HG02884 (cell line): Measurements from ENCODE around the gene DIO2.
A peak's percentile ranks its signal among the peaks of the same experiment; 100 is the strongest.

Source experiments
- ATAC-seq: cut with Tn5 transposase; IDR thresholded peaks from one replicate; pipeline ENCODE4 v1.9.1; 2021; ENCODE audit warnings: mild to moderate bottlenecking, moderate library complexity; ENCODE audit not compliant: unreplicated experiment

Gene DIO2

DNA sequence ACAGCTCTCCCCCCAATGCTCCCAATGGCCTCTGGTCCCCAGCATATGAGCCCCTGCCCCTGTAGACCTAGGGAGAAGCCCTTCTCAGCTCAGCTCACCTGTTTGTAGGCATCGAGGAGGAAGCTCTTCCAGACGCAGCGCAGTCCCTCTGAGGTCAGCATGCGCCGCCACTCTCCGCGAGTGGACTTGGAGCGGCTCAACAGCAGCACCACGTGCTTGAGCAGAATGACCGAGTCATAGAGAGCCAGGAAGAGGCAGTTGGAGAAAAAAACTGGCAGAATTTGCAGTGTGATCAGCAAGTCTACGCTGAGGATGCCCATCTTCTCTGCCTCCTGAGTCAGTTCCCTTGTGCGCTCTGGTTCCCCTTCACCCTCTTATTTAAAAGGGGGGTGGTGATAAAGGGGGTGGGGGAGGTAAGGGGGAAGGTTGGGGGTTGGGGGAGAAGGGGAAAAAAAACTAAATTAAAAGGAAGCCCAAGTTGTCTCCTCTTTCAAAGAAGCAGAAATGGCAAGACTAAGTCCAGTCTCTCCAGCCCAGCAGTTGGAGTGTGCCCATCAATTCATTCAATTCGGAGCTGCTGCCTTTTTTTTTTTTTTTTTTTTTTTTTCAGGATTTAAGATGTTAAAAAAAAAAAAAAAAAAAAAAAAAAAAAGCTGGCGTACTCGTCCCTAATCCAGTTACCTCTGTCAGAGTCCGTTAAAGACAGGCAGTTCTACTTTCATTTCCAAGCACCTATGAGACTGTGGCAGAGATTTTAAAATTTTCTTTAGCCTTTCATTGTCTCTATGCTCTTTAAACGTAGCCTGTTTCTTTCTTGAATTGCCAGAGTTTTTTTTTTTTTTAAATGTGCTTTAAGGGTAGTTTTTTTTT lies at the start of gene DIO2:
Gene DIO2, minus strand, starts transcription at position 352 of the 870 bp plus-strand sequence. Its CDS starts 32 bp downstream, at position 320.
- ATAC-seq, result no peak

DNA sequence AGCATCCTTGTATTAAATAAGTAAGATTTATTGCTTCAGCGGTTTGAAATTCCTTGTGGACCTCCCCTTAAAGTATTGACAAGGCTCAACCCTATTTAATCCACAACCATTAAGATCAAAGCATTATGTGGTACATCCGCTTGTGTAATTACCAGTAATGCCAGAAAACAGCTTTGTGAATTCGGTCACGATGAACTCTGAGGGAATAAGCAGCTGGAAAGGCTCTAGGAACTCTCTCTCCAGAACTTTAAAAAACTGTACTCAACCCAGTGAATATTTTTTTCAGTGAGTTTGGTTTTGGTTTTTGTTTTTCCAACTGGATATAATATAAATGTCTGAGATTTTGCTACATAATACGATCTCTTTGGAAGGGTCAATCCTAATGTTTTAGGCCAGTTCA lies 49.3 kb upstream of the DIO2 start:
- no peak for ATAC-seq

DNA sequence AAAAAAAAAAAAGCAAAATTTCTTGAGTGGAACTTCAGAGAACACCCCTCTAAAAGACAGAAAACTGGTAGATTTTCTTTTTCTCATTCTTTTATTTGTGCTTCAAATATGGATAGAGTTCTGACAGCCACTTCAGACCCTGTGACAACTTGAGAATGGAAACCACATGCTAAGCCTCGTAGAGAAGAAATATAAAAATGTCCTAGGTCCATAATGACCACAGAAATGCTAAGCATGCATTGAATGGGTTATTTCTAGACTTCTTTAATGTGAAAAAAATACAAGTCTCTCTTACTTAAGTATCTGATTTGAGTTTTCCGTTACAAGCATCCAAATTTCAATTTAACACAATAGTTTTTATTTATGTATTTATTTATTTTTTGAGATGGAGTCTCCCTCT lies 28.3 kb upstream of the DIO2 start:
- no peak for ATAC-seq

DNA sequence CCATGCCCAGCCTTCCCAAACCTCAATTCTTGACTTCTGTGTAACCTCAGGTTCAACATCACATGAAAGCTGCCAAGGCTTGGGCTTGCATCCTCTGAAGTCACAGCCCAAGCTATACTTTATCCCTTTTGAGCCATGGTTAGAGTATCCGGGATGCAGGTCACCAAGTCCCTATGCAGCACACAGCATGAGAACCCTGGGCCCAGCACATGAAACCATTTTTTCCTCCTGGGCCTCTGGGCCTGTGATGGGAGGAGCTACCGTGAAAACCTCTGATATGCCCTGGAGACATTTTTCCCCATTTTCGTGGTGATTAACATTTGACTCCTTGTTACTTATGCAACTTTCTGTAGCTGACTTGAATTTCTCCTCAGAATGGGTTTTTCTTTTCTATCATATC lies 25.8 kb upstream of the DIO2 start:
- no peak for ATAC-seq

DNA sequence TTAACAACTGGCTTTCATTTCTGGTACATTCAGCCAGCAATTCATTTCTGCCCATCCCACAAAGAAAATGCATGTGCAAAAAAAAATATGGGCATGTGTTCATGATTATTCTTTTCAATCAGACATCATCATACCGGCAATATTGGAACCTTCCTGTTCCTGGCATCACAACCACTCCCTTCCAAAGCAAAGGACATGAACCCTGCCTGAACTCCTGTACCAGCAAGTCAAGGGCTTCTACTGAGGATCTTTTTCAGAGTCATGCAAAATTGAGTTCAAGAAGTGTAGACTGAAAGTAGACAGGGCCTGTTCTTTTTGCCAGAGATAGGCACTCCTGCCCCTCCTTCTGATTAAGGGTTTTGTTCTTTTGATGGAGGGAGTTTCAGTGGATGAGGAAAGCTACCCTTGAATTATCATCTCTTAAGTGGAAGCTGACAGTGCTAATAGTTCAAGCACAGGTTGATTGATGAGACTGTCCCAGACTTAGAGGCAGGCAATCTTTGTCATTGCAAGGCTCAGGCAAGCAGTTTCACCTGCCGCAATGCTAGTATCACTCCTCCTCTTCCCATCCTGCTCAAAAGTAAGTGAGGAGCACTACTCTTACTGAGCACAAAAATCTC lies 22.3 kb upstream of the DIO2 start:
- no peak for ATAC-seq

DNA sequence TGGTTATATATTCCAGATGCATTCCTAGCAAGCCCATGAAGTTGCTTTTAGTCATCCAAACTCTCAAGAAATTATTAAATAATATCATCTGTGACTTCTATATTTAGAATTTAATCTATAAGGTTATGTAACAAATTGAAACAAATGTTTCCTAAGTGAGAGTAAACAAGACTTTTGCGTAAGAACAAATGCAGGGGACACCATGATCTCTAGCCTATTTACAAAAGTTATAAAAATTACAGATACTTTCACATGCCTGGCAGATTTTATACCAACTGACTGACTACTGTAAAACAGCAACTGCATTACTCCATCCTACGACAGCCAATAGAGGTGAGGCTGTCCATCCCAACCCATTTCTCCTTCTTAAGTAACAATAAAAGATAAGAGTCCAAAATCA lies 20.4 kb upstream of the DIO2 start:
- no peak for ATAC-seq

DNA sequence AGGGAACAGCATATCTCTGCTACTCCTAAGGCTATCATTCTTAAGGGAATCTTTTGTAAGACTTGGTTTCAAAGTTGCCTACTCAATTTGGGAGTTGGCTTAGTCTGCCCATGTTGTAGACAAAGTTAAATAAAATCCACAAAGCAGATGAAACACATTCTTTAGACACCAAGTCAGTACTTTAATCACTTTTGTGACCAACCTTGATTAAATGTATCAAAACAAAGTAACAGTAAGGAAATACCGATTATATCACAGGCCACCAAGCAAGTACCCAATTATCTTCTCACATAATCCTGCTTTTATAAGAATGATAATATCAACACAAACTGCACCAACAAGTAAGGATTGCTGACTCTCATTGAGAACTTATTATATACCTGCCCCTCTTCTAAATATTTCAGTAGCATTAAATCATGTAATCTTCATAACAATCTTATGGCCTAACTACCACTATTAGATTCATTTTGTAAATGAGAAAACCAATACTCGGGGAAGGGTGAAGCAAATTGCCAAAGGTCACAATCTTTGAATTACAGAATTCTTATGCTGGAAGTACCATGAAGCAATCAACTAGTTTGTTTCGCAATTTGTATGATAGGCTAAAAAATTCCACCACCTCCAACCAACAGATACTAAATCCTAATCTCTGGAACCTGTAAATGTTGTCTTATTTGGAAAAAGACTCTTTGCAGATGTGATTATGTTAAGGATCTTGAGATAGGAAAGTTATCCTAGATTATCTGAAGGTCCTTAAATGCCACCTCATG lies 12.6 kb upstream of the DIO2 start:
- no peak for ATAC-seq

DNA sequence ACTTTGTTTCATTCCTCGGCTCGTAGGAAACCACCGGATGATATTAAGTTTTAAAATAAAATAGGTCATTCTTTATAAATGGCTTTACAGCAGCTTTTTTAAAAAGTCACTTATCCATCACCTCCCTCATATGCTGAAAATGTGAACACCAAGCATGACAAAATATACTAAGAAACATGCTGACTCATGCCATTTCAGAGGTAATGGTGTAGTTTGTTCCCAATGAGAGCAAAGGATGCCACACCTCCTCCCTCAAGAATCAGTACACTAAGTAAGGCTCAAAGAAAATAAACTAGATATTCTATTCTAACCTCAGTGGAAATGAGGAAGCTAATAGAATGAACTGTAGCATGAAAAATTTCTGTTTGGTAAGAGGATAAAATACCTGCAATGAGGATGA lies 5.5 kb upstream of the DIO2 start:
- ATAC-seq, result no peak

DNA sequence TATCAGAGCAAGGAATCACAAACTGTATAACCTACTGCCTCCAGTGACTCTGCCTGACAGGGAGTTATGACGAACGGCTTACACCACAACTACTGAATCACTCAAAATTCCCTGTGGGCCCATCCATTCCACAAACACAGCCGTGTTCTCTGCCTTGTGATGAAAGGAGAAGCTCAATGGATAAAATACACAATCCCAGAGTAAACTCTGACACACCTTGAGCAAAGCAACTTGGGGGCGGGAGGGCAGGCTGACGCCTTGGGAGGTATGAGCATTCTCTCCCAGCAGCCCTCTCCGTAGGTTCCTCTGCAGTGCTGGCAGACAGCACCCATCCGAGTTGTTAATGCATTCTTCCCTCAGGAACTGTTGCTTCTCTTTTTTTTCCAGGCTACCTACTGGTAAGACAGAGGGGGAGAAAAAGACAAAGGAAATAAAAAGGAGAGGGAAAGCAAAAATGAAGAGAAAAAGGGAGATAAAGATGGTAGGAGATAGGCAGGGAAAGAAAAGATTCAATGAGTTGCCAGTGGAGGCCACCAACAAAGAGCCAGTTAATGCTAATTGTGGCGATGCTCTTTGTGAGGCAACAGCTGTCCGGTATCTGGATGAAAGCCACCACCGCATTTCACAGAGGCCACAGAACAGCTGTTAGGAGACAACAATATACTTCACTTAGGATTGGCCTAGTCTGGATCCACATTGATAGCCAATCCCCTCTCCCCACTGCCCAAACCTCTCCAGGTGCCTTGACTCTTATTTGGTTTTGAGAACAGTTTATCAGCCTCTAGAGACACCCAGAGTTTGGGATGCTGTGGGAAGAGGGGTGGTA lies 4.7 kb upstream of the DIO2 start:
- ATAC-seq, result no peak

DNA sequence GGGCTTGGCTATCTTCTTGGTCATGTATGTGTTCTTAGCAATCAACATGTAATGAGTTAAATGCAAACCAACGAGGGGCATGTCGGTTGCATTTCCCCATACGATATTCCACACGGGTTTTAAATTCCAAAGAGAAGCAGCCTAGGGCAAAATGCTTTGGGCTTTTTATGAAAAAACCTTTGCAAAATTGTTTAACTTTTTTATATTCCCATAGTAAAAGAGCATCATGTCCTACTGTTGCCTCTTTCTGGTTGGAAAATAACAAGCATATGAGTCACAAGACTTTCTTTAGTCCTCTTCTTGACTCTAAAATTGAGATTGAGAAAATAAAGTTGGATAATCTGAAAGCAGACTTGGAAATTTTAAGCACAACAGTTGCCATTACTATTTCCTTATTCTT lies 3.8 kb upstream of the DIO2 start:
- no peak for ATAC-seq

DNA sequence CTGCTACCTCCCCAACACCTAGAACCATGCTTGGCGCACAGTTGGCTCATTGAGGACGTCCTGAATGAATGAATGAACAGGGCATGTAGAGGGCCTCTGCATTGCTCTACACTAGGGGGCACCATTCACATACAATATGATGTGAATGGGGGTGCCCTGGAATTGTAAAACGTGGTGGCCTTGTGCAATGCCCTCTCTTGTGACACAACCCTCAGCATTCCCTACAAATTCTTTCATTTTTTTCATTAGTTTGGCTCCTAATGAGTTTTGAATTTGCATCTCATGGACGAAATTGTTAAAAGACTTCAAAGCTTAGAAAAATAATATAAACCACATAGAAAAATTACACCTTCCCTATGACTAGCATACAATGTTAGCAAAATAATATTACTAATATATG lies 2.3 kb upstream of the DIO2 start:
- peak; percentile 67 for ATAC-seq

DNA sequence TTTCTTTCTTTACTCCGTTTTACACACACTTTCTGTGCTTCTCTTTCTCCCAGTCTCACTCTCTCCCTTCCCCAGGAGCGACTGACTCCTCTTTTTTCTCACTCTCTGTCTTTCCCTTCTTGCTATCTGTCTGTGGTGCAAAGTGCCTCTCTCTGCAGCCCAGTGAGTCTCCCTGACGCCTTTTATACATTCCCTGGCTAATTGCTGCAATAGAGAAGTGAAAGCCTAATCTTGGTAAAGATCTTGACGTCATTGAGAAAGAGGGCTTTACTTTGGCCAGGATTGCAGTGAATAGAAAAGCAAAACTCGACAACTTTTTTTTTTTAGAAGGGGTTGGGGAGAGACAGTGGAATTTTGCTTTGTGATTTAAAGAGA lies 706 bp upstream of the DIO2 start:
- no peak for ATAC-seq

DNA sequence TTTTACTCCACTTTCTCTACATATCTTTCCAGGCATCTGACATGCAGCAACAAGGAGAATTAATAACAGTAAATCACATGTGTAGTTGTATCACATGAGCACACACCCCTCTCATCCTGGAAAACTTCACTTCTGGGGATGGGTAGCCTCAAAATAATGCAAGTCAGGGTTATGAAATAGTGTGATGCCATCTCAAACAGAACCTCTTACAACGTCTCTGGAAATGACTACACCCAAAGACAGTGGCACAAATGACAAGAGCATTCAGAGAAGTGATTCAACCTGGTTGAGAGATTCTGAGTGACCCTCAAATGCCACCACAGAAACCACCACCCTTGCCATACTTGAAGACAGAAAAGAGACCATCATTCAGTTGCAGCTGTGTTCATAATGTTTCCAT lies 2.8 kb downstream of the DIO2 start:
- ATAC-seq, result no peak

DNA sequence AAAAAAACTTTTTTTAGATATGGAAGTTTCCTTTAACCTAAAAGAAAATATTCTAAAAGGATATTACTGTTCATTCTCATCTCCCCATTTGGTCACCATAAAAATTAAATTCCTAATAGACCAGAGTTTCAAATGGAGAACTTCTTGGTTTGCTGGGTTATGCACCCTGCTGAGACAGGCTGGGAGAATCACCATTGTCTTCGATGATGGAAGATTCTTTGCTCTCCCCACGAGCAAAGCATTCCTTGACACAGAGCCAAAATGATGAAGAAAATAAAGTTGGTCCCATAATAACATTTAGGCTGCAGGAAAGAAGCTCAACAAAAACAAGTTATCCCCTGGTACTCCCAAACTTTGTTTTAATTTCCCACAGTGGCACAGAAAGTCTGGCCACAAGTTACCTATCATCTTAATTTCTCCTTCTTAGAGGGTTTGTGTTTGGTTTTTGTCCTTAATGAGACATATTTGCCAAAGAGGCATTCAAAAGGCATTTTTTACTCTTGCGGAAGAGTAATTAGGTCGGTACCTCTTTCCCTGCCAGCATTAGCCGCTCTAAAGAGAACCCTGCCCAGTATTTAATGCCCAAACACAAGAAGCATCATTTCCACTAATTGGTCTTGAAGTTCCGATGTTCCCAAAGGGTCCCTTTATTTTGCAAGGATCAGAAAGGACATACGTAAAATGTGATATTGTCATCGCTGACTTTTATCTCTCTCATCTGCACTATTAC lies 4.8 kb downstream of the DIO2 start:
- ATAC-seq, result no peak

DNA sequence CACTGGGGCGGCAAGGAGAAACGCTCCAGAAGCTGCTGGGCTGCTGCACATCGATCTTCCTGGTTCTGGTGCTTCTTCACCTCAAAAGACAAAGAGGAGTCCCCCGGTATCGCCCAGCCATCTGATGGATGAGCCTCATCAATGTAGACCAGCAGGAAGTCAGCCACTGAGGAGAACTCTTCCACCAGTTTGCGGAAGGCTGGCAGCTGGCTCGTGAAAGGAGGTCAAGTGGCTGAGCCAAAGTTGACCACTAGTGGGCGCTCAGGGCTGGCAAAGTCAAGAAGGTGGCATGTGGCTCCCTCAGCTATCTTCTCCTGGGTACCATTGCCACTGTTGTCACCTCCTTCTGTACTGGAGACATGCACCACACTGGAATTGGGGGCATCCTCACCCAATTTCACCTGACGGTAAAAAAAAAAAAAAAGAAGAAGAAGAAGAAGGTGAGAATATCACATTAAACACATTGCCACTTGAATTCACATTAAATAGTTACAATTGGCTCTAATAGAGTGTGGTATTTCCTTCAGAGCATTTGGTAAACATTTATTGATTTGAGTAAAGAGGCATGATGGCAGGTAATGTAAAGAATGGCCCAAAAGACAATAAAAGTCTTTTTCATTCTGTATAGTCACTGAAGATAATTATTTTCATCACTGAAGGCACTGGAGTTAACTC lies 8.3 kb downstream of the DIO2 start:
- ATAC-seq, result no peak

DNA sequence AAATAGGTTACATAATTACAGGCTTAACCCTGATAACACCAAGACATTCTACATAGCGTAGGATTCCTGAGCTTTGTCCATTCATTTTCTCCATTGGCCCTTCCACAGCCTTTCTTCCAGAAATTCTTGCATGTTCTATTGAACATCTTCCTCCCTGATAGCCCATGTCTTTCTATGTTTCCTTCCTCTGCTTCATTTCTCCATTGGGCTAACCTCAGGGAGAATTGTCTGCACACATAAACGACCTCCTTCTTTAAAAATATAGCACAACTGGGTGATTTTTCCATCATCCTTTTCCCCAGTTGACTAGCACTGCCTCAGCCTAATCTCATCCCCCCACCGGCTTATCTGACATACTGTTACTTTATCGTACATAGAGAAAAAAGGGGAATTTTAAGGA lies 11.2 kb downstream of the DIO2 start:
- ATAC-seq, result no peak

DNA sequence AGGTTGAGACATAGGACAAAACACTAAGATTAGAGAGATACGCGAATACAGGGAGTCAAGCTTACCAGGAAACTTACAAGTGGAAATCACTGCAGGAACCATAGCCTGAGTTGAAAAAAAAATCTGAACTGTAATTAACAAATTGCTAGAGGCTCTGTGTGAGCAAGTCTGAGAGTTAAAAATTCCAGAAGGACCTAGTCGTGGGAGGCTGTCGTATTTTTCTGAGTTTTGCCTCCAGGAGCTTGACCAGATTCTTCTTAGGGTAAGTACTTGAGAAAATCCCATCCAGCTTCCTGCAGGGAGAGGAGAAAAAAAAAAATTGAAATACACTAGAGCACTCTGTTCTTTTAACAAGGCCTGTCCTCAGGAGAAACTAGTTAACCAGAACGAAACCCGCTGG lies 22.7 kb downstream of the DIO2 start:
- ATAC-seq, result no peak

DNA sequence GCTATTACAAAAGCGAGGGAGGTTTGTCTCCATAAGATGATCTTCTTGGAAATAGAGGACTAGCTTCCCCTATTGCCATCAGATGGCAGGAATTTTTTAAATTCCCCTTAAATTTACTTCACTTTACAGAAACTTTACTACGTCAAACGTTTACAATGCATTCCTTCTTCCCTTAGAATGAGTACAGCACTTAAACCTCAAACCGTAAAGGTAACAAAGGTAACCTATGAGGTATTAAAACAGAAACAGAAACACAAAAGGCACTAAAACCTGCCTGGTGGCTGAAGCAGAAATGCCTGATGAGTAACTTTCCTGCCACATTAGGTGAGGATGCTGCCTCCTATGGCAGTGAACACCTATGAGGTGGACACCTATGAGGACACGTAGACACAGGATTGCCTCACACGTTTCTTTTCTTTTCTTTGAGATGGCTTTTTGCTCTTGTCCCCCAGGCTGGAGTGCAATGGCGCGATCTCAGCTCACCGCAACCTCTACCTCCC lies 25.0 kb downstream of the DIO2 start:
- no peak for ATAC-seq

DNA sequence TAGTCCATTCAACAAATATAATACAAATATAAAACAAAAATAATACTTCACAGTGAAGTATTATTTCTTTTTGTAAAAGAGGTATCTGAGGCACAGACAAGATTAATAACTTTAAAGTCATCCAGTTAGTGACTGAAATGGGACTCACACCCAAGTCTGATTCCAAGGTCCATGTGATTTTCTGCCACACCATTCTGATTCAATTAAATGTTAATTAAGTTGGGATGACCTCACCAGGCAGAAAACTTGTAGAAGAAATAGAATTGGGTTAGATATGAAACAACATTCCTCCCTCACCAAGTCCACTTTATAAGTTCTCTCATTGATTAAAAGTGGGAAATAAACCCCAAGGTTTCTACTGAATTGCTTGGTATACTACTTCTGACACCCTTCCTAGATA lies 34.4 kb downstream of the DIO2 start:
- ATAC-seq, result no peak
